Measurements from ENCODE around the gene TLCD3A.
"Not testable (repeated sequence)": the region's sequence is repeated elsewhere in the genome, so short reads cannot be mapped to it uniquely, and the experiment has no call there.

TLCD3A gene

DNA sequence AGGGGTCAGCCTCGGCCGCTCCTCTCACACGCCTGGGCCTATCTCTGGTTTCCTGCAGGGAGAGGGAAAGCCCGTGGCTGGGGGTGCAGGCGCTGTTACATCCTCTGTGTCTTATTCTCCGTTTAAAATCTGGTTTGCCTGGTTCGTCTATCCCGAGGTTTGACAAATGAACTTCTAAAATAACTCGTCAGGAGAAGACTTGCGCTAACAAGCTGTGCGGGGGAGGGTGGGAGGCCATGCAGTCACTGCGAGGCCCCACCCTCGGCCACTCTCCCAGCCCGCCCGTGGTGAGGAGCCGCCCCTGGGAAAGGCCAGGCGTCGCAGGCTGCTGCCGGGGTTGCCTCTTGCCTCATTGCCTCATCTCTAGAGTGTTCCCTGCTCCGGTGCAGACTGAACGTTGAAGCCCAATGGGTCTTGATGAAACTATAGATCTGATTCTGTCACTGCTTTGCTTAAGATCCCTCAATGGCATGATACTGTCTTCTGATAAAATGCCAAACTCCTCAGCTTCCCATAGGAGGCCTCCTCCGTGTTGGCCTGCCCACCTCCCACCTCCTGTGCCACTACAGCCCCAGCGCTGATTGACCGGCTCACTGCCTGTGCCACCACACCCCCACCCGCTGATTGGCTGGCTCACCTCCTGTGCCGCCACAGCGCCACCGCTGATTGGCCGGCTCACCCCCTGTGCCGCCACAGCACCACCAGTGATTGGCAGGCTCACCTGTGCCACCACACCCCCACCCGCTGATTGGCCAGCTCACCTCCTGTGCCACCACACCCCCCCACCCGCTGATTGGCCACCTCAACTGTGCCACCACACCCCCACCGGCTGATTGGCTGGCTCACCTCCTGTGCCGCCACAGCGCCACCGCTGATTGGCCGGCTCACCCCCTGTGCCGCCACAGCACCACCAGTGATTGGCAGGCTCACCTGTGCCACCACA, 57.8 kb downstream of the TLCD3A start:
- not testable (repeated sequence) for DNase-seq

DNA sequence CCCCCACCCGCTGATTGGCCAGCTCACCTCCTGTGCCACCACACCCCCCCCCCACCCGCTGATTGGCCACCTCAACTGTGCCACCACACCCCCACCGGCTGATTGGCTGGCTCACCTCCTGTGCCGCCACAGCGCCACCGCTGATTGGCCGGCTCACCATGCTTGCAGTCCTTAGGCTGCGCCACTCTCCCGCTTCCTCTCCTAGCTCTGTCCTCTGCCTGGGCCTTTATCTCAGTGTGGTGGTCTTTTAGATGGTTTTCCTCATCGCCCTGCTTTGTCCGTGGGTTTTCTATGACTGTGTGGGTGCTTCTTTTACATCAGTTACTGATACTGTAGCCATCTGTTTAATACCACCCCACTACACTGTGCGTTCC, 58.5 kb downstream of the TLCD3A start:
- not testable (repeated sequence) for DNase-seq

DNA sequence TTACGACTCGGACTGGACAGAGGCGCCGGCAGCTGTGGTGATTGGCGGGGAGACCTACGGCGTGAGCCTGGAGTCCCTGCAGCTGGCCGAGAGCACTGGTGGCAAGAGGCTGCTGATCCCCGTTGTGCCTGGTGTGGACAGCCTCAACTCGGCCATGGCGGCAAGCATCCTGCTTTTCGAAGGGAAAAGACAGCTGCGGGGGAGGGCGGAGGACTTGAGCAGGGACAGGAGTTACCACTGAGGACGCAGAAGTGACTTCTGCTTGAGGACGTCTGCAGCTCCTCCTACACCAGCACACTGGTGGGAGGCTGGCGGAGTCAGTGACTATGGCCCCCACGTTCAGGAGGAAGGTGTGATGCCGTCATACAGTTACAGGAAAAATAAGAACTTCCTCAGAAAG, 59.4 kb downstream of the TLCD3A start:
- DNase-seq, result no peak

DNA sequence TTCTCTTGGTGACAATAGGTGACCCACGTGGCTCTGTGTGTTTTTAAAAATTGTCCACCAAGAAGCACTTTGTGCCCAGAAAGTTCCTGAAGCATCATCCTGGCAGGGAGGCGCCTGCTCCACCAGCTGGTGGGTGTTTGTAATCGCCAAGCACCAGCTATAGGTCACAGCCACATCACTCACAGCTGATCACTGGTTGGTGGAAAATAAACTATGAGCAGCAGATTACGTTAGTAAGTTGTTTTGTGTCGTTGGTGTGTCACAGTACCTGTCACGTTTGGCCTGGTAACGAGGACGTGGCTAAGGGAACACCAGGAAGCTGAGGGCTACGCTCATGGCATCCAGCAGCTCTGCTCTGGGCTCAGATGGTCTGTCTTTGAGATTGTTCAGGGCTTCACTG, 59.9 kb downstream of the TLCD3A start:
- DNase-seq, result no peak
